22Rv1 (cell line): ENCODE data around the gene TMIGD2.

Experiments
- ZFX ChIP-seq: fragments of 450-650 bp; IDR thresholded peaks from 2 replicates; pipeline ENCODE4 v1.6.1; 2017; ENCODE audit warnings: antibody characterized with exemption, borderline replicate concordance
- TF ChIP-seq, protein P1 (sequence below): fragments of 450-650 bp; IDR thresholded peaks from 2 replicates; pipeline ENCODE4 v1.5.1; 2017; ENCODE audit warnings: mild to moderate bottlenecking

DNA sequence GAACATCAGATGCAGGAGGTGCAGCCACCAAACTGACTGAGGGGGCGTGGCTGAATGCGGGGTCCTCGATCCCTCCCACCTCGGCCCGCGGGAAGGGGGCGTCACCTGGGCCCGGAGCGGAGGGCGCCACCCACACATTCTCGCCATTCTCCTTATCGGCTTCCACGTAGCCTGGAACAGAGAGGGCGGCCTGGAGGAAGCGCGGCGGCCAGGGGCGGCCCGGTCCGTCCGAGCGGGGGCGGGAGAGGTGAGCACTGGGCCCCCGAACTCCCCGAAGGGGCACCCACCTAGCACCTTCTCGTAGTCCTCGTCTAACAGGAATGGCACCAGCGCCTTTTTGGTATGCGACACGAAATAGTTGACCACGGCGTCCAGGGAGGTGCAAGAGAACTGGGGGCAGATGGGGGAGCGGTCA lies 24.7 kb upstream of the TMIGD2 start:
- TF ChIP-seq, protein P1, sequence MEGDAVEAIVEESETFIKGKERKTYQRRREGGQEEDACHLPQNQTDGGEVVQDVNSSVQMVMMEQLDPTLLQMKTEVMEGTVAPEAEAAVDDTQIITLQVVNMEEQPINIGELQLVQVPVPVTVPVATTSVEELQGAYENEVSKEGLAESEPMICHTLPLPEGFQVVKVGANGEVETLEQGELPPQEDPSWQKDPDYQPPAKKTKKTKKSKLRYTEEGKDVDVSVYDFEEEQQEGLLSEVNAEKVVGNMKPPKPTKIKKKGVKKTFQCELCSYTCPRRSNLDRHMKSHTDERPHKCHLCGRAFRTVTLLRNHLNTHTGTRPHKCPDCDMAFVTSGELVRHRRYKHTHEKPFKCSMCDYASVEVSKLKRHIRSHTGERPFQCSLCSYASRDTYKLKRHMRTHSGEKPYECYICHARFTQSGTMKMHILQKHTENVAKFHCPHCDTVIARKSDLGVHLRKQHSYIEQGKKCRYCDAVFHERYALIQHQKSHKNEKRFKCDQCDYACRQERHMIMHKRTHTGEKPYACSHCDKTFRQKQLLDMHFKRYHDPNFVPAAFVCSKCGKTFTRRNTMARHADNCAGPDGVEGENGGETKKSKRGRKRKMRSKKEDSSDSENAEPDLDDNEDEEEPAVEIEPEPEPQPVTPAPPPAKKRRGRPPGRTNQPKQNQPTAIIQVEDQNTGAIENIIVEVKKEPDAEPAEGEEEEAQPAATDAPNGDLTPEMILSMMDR: no peak
- no peak for TF ChIP-seq ZFX
